Gastroesophageal sphincter (tissue), 4 donors: ENCODE measurements around the gene CISH. TPM values are rescaled to one million over a fixed set of nuclear protein-coding genes. Genes with fewer than 3 reads are reported as not detected.

Source experiments
- ATAC-seq: fragments of 150-250 bp; one replicate; pipeline ENCODE4 v1.9.1; 2016; ENCODE audit warnings: mild to moderate bottlenecking, moderate library complexity
- H3K27ac ChIP-seq, 4 donors: fragments of 200-600 bp; sonication (generic) in 3 of 4; 1 replicate in 3 of 4; 2 replicates in 1 of 4; pipeline ENCODE4 v1.5.1; 2016 to 2019
- H3K27me3 ChIP-seq: fragments of 200-600 bp; sonication (generic); one replicate; pipeline ENCODE4 v1.5.1; 2019
- H3K36me3 ChIP-seq, 2 donors: fragments of 200-600 bp; sonication (generic); one replicate each; pipeline ENCODE4 v1.5.1; 2019; ENCODE audit warnings: control low read depth in 1 of 2
- H3K4me1 ChIP-seq, 3 donors: fragments of 200-600 bp; sonication (generic); 1 replicate in 2 of 3; 2 replicates in 1 of 3; pipeline ENCODE4 v1.5.1; 2016 to 2019; ENCODE audit warnings: control low read depth in 2 of 3
- H3K4me3 ChIP-seq, 2 donors: fragments of 200-600 bp; sonication (generic); one replicate each; pipeline ENCODE4 v1.5.1; 2019; ENCODE audit warnings: mild to moderate bottlenecking in 1 of 2, moderate library complexity in 1 of 2
- H3K9me3 ChIP-seq, 3 donors: fragments of 200-600 bp; sonication (generic); one replicate each; pipeline ENCODE4 v1.5.1; 2017 to 2019; ENCODE audit warnings: control low read depth in 2 of 3
- CTCF ChIP-seq, 4 experiments: fragments of 200-600 bp in 2 of 4; fragments of 450-650 bp in 2 of 4; sonication (generic) in 1 of 4; IDR thresholded peaks; one replicate each; pipeline ENCODE4 v1.5.1; 2017 to 2019; ENCODE audit warnings: antibody characterized with exemption in 4 of 4, mild to moderate bottlenecking in 2 of 4, moderate library complexity in 2 of 4
- EP300 ChIP-seq: sonication (generic); formaldehyde crosslinking; IDR thresholded peaks from one replicate; pipeline ENCODE4 v1.6.1; 2017; ENCODE audit warnings: antibody characterized with exemption, mild to moderate bottlenecking
- POLR2A ChIP-seq, 2 donors: fragments of 450-650 bp; IDR thresholded peaks; one replicate each; pipeline ENCODE4 v1.6.1; 2017; ENCODE audit warnings: antibody characterized with exemption in 2 of 2, mild to moderate bottlenecking in 2 of 2, moderate library complexity in 1 of 2
- POLR2AphosphoS5 ChIP-seq: sonication (generic); formaldehyde crosslinking; IDR thresholded peaks from one replicate; pipeline ENCODE4 v1.6.1; 2017; ENCODE audit warnings: antibody characterized with exemption
- WGBS, 2 donors: methylation state at CpG; one replicate each; pipeline ENCODE4 v1.1.5; 2018; ENCODE audit warnings: low coverage in 1 of 2; 5-methylcytosine and 5-hydroxymethylcytosine counted together
- total RNA-seq, 4 donors: library from RNA; depleted of rRNA; stranded (reverse); fragments of >200 nt; gene quantifications; one replicate each; pipeline ENCODE4 v1.1.0, GENCODE V29; 2016

Gene CISH
- total RNA-seq, 4 donors from 2014 or later = 0.99 to 9.3 (median 3.6) TPM

- TF ChIP-seq EP300 (no peak), POLR2A (IDR thresholded peaks at IDR 0.05) (no peak), CTCF (IDR thresholded peaks at IDR 0.05) (no peak), POLR2AphosphoS5 (no peak)
- Histone ChIP-seq H3K4me1 (peaks cover 0 to 24% (median 5%) of the 10 kb centered on the region in 3 donors), H3K9me3 (no peaks in the 10 kb centered on the region), H3K27me3 (no peaks in the 10 kb centered on the region), H3K4me3 (no peak overlapping the region), H3K27ac (no peak overlapping the region), H3K36me3 (peaks cover 0 to 32% of the 10 kb centered on the region in 2 donors)
- no peak for ATAC-seq
- no CpG with 5 or more reads among the region's 6 CpGs for WGBS, 2 donors
These were observed 25.4 kb downstream of the CISH start for GRCh38 chr3:50585919-50586762.

- ATAC-seq = no peak
- Histone ChIP-seq H3K36me3 (peaks cover 0 to 50% of the 10 kb centered on the region in 2 donors), H3K4me3 (no peak overlapping the region), H3K4me1 (peaks cover 0 to 13% (median 0%) of the 10 kb centered on the region in 3 donors), H3K27me3 (no peaks in the 10 kb centered on the region), H3K27ac (peak overlapping the region in 3 of 4 donors; percentile 16 to 43 (median 31)), H3K9me3 (no peaks in the 10 kb centered on the region)
- WGBS, 2 donors = 49 to 69% methylated on average over 2 of the region's 2 CpGs
- TF ChIP-seq POLR2A (IDR thresholded peaks at IDR 0.05) (no peak), CTCF (IDR thresholded peaks at IDR 0.05) (no peak), EP300 (no peak), POLR2AphosphoS5 (no peak)
These were observed 27.2 kb downstream of the CISH start for GRCh38 chr3:50584391-50584790.

GRCh38 chr3:50583897-50584296 lies 27.7 kb downstream of the CISH start:
- peaks cover 0 to 55% of the 10 kb centered on the region in 2 donors for H3K36me3 ChIP-seq
- WGBS, 2 donors = no CpG with 5 or more reads among the region's 6 CpGs
- TF ChIP-seq POLR2AphosphoS5 (peak; percentile 73), EP300 (no peak), POLR2A (IDR thresholded peaks at IDR 0.05) (no peak)

GRCh38 chr3:50582083-50582482 lies 29.5 kb downstream of the CISH start:
- Histone ChIP-seq H3K4me3 (no peak overlapping the region), H3K27me3 (no peaks in the 10 kb centered on the region), H3K4me1 (peaks cover 0 to 13% (median 0%) of the 10 kb centered on the region in 3 donors), H3K9me3 (no peaks in the 10 kb centered on the region), H3K27ac (no peak overlapping the region), H3K36me3 (peaks cover 0 to 73% of the 10 kb centered on the region in 2 donors)
- TF ChIP-seq CTCF (IDR thresholded peaks at IDR 0.05) (no peak), EP300 (no peak), POLR2A (IDR thresholded peaks at IDR 0.05) (no peak), POLR2AphosphoS5 (no peak)
- 64% methylated on average over 4 of the region's 9 CpGs; no CpG with 5 or more reads in 1 of the 2 donors for WGBS, 2 donors
- no peak for ATAC-seq

More at GRCh38 chr3:50583897-50584296, 27.7 kb downstream of the CISH start:
- H3K4me1 ChIP-seq = peaks cover 0 to 13% (median 0%) of the 10 kb centered on the region in 3 donors
- no peaks in the 10 kb centered on the region for H3K9me3 ChIP-seq
- peak overlapping the region in 3 of 4 donors; percentile 16 to 43 (median 31) for H3K27ac ChIP-seq
- H3K27me3 ChIP-seq = no peaks in the 10 kb centered on the region
- no peak overlapping the region for H3K4me3 ChIP-seq
- ATAC-seq = peak; percentile 76

- no peak for ATAC-seq
- WGBS, 2 donors = 100% methylated on average over 1 of the region's 2 CpGs; no CpG with 5 or more reads in 1 of the 2 donors
- TF ChIP-seq POLR2A (IDR thresholded peaks at IDR 0.05) = no peak
- TF ChIP-seq EP300 = no peak
- TF ChIP-seq CTCF (IDR thresholded peaks at IDR 0.05) = no peak
- TF ChIP-seq POLR2AphosphoS5 = no peak
- no peaks in the 10 kb centered on the region for H3K9me3 ChIP-seq
- H3K4me3 ChIP-seq = no peak overlapping the region
- H3K27me3 ChIP-seq = no peaks in the 10 kb centered on the region
- no peak overlapping the region for H3K27ac ChIP-seq
- H3K4me1 ChIP-seq = peaks cover 0 to 13% (median 0%) of the 10 kb centered on the region in 3 donors
- peaks cover 0 to 79% of the 10 kb centered on the region in 2 donors for H3K36me3 ChIP-seq
These were observed 30.1 kb downstream of the CISH start for GRCh38 chr3:50581459-50581842.
